Measurements from ENCODE around the gene CTNNA1. TPM values are rescaled to one million over a fixed set of nuclear protein-coding genes. Genes with fewer than 3 reads are reported as not detected.

Gene CTNNA1
- total and polyA plus RNA-seq, 2 of the 8 experiments (the other 6 are each of a cell fraction or from before 2014, with no cell fraction given) = 115 to 349 TPM

DNA sequence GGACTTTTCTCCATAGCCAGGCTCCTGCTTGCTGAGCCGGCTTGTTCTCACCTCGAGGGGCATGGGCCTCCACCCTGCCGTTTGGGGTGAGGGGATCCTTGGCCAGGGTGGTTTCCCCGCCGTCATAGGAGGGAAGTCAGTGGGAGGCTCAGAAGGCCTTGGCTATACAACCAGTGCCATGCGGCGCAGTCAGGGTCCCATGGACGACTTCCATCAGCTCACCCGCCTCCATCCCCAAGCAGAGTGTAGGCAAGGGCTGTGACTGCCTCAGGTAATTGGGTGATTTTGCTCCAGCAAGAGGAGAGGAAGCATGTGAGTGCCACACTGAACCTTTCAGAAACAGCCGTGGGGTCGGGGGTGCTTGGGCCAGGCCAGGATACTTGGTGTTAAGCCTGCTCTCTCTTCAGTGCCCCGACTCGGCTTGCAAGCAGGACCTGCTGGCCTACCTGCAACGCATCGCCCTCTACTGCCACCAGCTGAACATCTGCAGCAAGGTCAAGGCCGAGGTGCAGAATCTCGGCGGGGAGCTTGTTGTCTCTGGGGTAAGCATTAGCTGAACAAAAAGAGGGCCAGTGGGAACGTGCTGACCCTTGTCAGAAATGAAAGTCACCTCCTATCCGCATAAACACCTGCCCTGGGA, 179.1 kb downstream of the CTNNA1 start (continued):
- TF ChIP-seq, protein P1, sequence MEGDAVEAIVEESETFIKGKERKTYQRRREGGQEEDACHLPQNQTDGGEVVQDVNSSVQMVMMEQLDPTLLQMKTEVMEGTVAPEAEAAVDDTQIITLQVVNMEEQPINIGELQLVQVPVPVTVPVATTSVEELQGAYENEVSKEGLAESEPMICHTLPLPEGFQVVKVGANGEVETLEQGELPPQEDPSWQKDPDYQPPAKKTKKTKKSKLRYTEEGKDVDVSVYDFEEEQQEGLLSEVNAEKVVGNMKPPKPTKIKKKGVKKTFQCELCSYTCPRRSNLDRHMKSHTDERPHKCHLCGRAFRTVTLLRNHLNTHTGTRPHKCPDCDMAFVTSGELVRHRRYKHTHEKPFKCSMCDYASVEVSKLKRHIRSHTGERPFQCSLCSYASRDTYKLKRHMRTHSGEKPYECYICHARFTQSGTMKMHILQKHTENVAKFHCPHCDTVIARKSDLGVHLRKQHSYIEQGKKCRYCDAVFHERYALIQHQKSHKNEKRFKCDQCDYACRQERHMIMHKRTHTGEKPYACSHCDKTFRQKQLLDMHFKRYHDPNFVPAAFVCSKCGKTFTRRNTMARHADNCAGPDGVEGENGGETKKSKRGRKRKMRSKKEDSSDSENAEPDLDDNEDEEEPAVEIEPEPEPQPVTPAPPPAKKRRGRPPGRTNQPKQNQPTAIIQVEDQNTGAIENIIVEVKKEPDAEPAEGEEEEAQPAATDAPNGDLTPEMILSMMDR (IDR thresholded peaks at IDR 0.05; ENCODE audit: control extremely low read depth in 1 of 3, insufficient read depth in 1 of 3, low read depth in 1 of 3, low read length in 3 of 3) = peak; percentile 77 to 93 (median 86)
- TF ChIP-seq SAP30 (IDR thresholded peaks at IDR 0.05; ENCODE audit: insufficient read depth, insufficient replicate concordance, low read length) (no peak), EP300 (IDR thresholded peaks at IDR 0.05; ENCODE audit: borderline replicate concordance in 1 of 2, low read depth in 2 of 2, low read length in 2 of 2) (no peak), BACH1 (IDR thresholded peaks at IDR 0.05; ENCODE audit: low read length) (no peak), HDAC6 (IDR thresholded peaks at IDR 0.05; ENCODE audit: low read depth, low read length) (no peak), TBP (IDR thresholded peaks at IDR 0.05; ENCODE audit: low read depth, low read length) (no peak), JUN (IDR thresholded peaks at IDR 0.05; ENCODE audit: low read depth, low read length) (no peak), ATF2 (IDR thresholded peaks at IDR 0.05; ENCODE audit: low read length) (no peak), BRCA1 (IDR thresholded peaks at IDR 0.05; ENCODE audit: low read depth, low read length) (no peak)
